Activated CD4-positive, alpha-beta T cell treated with anti-CD3 and anti-CD28 coated beads, Interleukin-2, amount 50 U/mL, for 1 hour (primary cell): ENCODE data around the gene LEF1.
"Not testable (repeated sequence)": the region's sequence is repeated elsewhere in the genome, so short reads cannot be mapped to it uniquely, and the experiment has no call there.

Experiments
- DNase-seq: peaks from one replicate; pipeline ENCODE4 v3.0.0-alpha.2; 2020

The LEF1 gene

DNA sequence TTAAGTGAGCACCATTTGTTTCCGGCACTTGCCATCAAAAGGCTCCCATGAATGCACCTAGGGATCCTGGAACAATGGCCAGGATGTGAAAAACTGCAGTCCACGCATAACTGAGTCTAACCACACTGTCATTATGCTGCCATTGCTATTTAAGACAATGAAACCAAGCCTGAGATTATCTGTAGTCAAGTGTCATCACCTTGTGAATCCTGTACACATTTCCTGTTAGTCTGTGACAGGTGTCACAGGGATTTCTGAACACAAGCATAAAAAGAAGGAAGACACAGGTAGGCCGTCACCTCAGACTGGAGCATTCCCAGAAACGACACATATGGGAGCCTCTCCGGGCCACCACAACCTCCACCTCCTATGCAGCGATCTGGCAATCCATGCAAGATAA, 112.3 kb downstream of the LEF1 start:
- no peak for DNase-seq

- no peak for DNase-seq
Measured at GRCh38 chr4:108055787-108056186, 112.9 kb downstream of the LEF1 start.

- no peak for DNase-seq
Measured at GRCh38 chr4:108054025-108054638, 114.6 kb downstream of the LEF1 start.

DNA sequence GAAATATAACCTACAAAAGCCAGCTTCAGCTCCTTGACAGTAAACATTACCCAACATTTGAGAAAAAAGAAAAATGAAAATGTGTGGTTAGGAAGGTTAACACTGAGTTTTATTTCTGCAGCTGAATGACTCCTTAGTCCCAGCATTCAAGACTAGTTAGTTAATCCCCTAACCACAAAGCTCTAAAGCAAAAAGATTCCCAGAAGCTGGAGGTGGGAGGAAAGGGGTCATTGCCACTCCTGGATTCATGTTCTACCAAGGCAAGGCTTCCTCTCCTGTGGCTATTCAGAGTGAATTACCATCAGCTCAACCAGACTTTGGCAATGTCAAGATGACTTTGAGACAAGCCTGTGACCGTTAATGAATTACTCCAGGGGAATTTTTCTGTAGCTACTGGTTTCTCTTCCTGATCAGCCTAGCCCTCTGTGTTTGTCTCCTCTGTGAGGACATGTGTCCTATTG, 115.5 kb downstream of the LEF1 start:
- DNase-seq, result no peak

GRCh38 chr4:108052558-108053120, 116.1 kb downstream of the LEF1 start:
- no peak for DNase-seq

GRCh38 chr4:108051343-108051742, 117.4 kb downstream of the LEF1 start:
- no peak for DNase-seq

DNA sequence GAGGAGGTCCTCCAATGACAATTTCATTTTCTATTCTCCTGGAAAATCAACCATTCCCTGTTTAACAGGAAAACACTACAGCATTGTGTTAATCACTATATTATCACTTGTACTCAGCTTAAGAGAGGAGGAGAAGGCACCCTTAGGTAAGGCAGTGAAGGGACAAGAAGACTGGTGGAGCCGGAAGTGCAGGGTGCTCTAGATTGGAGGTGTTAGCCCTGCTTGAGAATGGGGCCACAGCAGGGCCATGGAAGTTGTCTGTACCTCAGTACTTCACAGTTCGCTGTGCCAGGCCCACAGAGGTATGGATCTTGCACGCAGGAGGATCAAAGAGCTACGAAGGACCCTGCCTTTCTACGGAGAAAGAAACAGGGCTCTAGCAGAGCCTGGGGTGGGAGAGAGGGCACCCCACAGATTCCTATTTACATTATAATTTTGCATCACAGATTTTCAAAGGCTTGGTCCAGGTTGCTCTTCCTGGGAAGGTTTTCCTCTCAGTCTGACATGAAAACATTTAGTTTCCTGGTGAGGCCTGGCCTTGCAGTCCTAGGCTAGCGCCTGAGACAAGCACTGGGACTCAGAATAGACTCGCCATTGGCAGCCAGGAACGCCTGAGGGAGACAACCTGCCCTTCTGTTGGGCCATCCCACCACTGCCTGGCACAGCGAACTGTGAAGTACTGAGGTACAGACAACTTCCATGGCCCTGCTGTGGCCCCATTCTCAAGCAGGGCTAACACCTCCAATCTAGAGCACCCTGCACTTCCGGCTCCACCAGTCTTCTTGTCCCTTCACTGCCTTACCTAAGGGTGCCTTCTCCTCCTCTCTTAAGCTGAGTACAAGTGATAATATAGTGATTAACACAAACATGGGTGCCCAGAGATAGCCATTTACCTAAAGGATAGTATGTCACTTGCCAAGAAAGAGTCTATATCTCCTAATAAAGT, 118.3 kb downstream of the LEF1 start:
- not testable (repeated sequence) for DNase-seq

DNA sequence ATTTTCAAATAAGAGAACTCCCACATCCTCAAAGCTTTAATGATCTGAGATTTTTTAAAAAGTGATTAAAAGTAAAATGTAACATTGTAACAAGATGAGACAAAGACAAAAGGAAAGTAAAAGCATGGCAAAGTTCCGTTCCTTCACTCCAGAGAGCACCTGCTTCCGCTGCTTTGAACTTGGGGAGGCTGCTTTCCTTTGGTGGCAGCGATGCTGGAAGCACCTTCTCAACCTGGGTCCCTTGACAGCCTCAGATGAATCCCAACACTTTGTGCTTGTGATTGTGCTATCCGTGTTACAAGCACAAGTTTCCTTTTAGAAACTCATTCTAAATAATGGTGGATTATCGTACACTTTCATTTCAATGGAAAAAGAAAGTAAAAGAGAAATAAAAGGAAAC, 119.3 kb downstream of the LEF1 start:
- DNase-seq, result no peak

- DNase-seq, result no peak
Measured at GRCh38 chr4:108048997-108049396, 119.7 kb downstream of the LEF1 start.

GRCh38 chr4:108048157-108048556, 120.6 kb downstream of the LEF1 start:
- no peak for DNase-seq

DNA sequence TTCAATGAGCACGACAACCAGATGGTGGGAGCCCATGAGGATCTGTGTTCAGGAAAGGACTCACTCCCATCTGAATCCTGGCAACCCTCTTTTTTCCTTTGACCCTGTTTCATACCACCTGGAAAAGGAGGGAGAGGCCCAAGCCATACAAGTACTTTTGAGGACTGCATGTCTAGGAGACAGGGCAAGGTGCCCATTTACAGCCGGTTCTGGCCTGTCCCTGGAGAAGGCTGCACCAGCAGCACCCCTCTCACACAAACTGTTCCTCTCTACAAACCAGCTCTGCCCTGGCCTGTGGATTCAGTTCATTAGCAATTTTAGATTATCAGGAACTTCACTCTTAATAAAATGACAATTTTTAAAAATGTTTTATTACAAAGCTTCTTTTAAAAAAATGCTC, 121.5 kb downstream of the LEF1 start:
- DNase-seq, result no peak

DNA sequence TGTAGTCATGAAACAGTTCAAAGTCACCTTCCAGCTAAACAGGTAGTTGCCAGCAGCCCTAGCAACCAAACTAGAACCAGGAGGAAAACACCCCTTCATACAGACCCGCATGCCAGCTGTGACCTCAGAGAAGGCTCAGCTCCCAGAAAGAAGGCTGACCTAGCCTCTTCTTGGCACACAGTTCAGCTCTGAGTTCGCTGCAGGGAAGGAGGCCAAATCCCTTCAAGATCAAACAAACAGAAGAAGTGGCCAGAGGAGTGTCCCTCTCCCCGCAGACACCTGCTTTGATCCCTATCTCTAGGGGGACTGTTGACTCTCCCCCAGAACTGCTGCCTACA, 123.1 kb downstream of the LEF1 start:
- no peak for DNase-seq

DNA sequence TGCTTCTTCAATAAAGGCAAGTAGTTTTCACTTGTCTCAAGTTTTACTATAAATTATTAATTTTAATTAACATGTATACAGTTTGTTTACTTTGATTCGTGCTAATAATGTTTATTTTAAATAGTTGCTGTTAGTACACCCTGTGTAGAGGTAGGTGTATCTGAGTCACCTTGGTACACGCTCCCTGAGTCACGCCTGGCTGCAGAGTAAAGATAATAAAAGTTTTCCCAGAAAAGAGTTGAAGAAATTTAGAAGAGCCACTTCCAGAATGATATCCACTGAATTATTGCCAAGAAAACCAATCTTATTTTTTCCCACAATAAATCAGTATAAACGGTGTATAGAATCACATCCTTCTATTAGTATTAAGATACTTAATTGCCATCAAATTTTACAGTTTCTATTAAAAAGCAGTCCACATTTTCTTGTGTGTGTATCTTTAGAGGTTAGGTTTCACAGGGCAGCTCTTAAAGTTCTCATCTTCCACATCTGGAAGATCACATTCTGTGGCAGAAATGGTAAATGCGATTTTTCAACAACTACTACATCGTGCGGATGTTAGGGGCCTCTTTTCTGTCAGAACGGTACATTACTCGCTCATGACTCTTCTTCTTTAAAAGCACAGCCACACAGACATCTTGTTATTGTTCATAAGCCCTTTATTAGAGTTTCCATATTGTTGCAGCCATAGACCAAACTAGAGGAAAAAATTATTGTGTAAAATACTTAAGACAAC, 123.6 kb downstream of the LEF1 start:
- DNase-seq, result no peak

- DNase-seq, result no peak
Measured at GRCh38 chr4:108043526-108043925, 125.2 kb downstream of the LEF1 start.

- no peak for DNase-seq
Measured at GRCh38 chr4:108042927-108043326, 125.8 kb downstream of the LEF1 start.

GRCh38 chr4:108037884-108038283, 130.8 kb downstream of the LEF1 start:
- no peak for DNase-seq

DNA sequence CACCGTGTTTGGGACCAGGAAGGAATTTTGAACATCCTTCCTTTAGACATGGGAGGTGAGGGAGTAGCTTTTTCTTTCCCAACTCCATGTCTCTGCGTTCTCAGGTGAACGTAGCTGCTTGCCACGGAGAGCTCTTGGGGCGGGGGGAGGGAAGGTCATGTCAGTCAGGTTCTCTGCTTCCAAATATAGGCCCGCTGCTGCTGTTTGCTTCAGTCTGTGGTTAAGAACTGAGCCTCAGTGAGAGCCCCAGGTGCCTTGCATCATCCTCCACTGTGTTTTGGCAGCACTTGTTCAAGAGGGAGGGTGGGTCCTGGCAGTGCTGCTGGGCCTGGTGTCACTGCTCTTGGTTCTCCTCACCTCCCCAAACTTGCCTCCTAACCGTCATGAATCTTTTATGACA, 132.5 kb downstream of the LEF1 start:
- peak; percentile 64 for DNase-seq

GRCh38 chr4:108035691-108036090, 133.0 kb downstream of the LEF1 start:
- DNase-seq, result no peak

DNA sequence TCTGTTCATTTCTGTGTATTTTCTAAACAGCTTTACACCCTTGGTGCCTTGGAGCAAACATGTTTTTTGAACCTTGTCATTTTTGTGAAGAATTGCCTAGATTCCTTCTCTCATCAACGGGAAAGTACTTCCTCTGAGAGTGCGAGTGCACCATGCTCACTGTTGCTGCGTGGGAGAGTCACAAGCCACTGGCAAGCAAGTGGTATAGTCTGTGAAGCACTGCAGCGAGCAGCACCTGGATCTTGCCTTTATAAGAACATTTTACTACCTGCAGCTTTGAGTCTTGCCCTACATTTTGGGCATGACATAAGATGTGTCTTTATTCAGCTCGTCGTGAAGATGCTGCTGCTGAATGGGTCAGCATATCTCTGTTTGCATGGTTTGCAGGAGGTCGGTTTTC, 134.2 kb downstream of the LEF1 start:
- DNase-seq, result no peak

- no peak for DNase-seq
Measured at GRCh38 chr4:108033348-108033747, 135.4 kb downstream of the LEF1 start.

DNA sequence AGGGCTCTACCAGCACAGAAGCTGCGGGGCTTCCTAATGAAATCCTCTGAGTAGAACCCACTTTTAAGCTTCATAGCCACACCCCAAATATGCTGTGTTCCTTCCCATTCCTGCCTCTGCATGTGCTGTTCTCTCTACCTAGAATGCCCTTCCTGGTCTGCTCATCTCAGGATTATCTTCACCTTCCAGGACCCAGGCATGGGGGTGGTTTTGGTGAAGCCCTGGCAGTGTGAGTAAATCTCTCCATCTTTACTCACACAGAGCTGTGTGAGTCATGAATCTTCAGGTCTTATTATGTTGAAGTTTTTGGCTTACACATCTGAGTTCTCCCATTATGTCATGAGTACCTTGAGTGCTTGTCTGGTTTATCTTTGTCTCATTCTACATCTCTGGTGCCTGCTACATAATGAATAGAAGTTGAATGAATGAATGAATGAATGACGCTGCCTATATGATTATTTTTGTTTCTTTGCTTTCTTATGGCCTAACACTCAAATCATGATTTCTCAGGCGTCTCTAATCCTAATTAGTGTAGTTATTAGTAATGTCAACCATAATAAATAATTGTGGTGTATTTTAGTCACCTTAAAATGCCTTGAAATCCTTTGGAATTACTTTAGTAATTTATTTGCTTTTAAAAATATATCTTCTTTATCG, 137.2 kb downstream of the LEF1 start:
- DNase-seq, result no peak

DNA sequence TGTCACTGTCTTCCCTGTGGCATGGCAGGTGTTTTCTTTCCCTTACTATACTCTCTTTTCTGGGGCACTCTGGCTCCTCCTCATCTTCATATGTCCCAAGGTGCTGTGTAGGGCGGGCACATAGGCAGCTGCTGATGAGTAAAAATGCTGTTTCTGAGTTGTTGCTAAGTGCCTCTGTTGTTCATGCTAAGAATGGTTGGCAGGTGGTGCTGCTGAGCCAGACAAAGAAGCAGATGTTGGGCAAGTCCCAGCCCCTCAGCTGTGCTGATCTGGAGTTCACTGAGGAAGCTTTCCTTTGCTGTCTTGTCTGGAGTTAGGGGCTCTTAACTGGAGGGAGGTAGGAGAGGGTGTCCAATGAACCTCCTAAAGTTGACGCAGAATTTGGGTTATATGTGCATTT, 138.4 kb downstream of the LEF1 start:
- DNase-seq, result peak; percentile 68

DNA sequence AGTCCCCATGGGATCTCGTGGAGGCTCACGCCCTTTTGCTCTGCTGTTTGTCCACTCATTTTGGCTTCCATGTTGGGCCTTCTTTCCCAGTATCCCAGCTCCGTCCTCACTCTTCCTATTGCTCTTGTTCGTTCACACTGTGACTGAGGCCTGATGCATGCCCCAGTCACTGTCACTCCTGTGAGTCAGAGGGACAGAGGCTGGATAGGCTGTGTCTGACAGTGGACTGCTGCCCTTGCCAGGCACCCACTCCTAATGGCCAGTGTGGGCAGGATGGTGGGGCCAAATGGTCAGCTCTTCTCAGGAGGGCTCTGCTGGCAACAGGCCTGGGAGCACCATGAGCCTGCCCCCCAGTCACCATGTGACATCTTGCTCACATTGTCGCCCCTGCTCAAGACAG, 139.0 kb downstream of the LEF1 start:
- no peak for DNase-seq
